HepG2 (cell line): Measurements from ENCODE around the gene BTBD1.

Source experiments
- ATF1 ChIP-seq: IDR thresholded peaks from 2 replicates; pipeline ENCODE4 v1.6.1; 2016; ENCODE audit warnings: mild to moderate bottlenecking, control low read depth
- CHD2 ChIP-seq: IDR thresholded peaks from 2 replicates; pipeline ENCODE4 v1.6.1; 2011; ENCODE audit warnings: low read depth, low read length, improper control_type of control experiment
- EED ChIP-seq: sonication (generic); formaldehyde crosslinking; IDR thresholded peaks from 2 replicates; pipeline ENCODE4 v1.5.0; 2020; ENCODE audit warnings: mild to moderate bottlenecking, missing genetic modification reagents
- HDAC1 ChIP-seq: sonication (generic); formaldehyde crosslinking; IDR thresholded peaks from 2 replicates; pipeline ENCODE4 v1.5.1; 2020; ENCODE audit warnings: mild to moderate bottlenecking, missing genetic modification reagents
- SP1 ChIP-seq, 2 experiments: fragments of 450-650 bp in 1 of 2; sonication (generic) in 1 of 2; formaldehyde crosslinking in 1 of 2; IDR thresholded peaks; 2 replicates each; pipeline versions ENCODE4 v1.4.0 to v1.6.1; 2016 to 2020; ENCODE audit warnings: missing genetic modification reagents in 1 of 2
- THAP9 ChIP-seq: sonication (generic); formaldehyde crosslinking; IDR thresholded peaks from 2 replicates; pipeline ENCODE4; 2020; ENCODE audit warnings: missing genetic modification reagents, mild to moderate bottlenecking, borderline replicate concordance
- ZNF121 ChIP-seq: sonication (generic); formaldehyde crosslinking; IDR thresholded peaks from 2 replicates; pipeline ENCODE4 v1.5.0; 2020; ENCODE audit warnings: mild to moderate bottlenecking, missing genetic modification reagents
- ZNF207 ChIP-seq: fragments of 450-650 bp; IDR thresholded peaks from 2 replicates; pipeline ENCODE4 v1.6.1; 2016; ENCODE audit warnings: antibody characterized with exemption, borderline replicate concordance
- ZNF777 ChIP-seq: sonication (generic); formaldehyde crosslinking; IDR thresholded peaks from 2 replicates; pipeline ENCODE4 v1.4.0; 2020; ENCODE audit warnings: missing genetic modification reagents
- TF ChIP-seq, protein P1 (sequence below): sonication (generic); formaldehyde crosslinking; IDR thresholded peaks from 2 replicates; pipeline ENCODE4 v1.5.0; 2020; ENCODE audit warnings: mild to moderate bottlenecking, missing genetic modification reagents, moderate library complexity
- TF ChIP-seq, protein P2 (sequence below): sonication (generic); formaldehyde crosslinking; IDR thresholded peaks from 2 replicates; pipeline ENCODE4 v1.4.0; 2020; ENCODE audit warnings: low read depth, mild to moderate bottlenecking, missing genetic modification reagents

GRCh38 chr15:83067638-83067962 is 548 bp upstream of the BTBD1 start:
- TF ChIP-seq HDAC1 (CRISPR knock-in tag) (no peak), CHD2 (no peak), ZNF777 (CRISPR knock-in tag) (no peak), ZNF207 (no peak), THAP9 (CRISPR knock-in tag) (no peak), ATF1 (CRISPR knock-in tag) (no peak), EED (no peak), SP1 (IDR thresholded peaks at IDR 0.05) (no peak), SP1 (CRISPR knock-in tag; IDR thresholded peaks at IDR 0.05) (no peak), ZNF121 (CRISPR knock-in tag) (no peak)
- TF ChIP-seq, protein P1, sequence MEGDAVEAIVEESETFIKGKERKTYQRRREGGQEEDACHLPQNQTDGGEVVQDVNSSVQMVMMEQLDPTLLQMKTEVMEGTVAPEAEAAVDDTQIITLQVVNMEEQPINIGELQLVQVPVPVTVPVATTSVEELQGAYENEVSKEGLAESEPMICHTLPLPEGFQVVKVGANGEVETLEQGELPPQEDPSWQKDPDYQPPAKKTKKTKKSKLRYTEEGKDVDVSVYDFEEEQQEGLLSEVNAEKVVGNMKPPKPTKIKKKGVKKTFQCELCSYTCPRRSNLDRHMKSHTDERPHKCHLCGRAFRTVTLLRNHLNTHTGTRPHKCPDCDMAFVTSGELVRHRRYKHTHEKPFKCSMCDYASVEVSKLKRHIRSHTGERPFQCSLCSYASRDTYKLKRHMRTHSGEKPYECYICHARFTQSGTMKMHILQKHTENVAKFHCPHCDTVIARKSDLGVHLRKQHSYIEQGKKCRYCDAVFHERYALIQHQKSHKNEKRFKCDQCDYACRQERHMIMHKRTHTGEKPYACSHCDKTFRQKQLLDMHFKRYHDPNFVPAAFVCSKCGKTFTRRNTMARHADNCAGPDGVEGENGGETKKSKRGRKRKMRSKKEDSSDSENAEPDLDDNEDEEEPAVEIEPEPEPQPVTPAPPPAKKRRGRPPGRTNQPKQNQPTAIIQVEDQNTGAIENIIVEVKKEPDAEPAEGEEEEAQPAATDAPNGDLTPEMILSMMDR = no peak
- TF ChIP-seq, protein P2, sequence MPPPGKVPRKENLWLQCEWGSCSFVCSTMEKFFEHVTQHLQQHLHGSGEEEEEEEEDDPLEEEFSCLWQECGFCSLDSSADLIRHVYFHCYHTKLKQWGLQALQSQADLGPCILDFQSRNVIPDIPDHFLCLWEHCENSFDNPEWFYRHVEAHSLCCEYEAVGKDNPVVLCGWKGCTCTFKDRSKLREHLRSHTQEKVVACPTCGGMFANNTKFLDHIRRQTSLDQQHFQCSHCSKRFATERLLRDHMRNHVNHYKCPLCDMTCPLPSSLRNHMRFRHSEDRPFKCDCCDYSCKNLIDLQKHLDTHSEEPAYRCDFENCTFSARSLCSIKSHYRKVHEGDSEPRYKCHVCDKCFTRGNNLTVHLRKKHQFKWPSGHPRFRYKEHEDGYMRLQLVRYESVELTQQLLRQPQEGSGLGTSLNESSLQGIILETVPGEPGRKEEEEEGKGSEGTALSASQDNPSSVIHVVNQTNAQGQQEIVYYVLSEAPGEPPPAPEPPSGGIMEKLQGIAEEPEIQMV = no peak
